GM19468 (cell line): ENCODE data around the gene XIRP1.
A peak's percentile ranks its signal among the peaks of the same experiment; 100 is the strongest.
"Not testable (repeated sequence)": the region's sequence is repeated elsewhere in the genome, so short reads cannot be mapped to it uniquely, and the experiment has no call there.

Experiments
- ATAC-seq: cut with Tn5 transposase; IDR thresholded peaks from one replicate; pipeline ENCODE4 v1.9.1; 2021; ENCODE audit warnings: mild to moderate bottlenecking, moderate library complexity, moderate number of reproducible peaks; ENCODE audit not compliant: unreplicated experiment; ENCODE audit errors: extremely low read depth

XIRP1 gene

GRCh38 chr3:39192490-39193092 lies at the start of gene XIRP1:
Gene XIRP1, minus strand, starts transcription at chr3:39192595. Its CDS starts 3,150 bp downstream, at chr3:39189445.
- ATAC-seq: no peak

- no peak for ATAC-seq
Measured at GRCh38 chr3:39241561-39241960, 49.2 kb upstream of the XIRP1 start.

- no peak for ATAC-seq
Measured at GRCh38 chr3:39237027-39237426, 44.6 kb upstream of the XIRP1 start.

GRCh38 chr3:39234651-39235050 lies 42.3 kb upstream of the XIRP1 start:
- no peak for ATAC-seq

- ATAC-seq: no peak
Measured at GRCh38 chr3:39232859-39233258, 40.5 kb upstream of the XIRP1 start.

GRCh38 chr3:39230453-39230852 lies 38.1 kb upstream of the XIRP1 start:
- ATAC-seq: no peak

- no peak for ATAC-seq
Measured at GRCh38 chr3:39228496-39228895, 36.1 kb upstream of the XIRP1 start.

GRCh38 chr3:39227596-39227995 lies 35.2 kb upstream of the XIRP1 start:
- ATAC-seq: not testable (repeated sequence)

- ATAC-seq: peak; percentile 58
Measured at GRCh38 chr3:39226106-39226741, 33.8 kb upstream of the XIRP1 start.

GRCh38 chr3:39224288-39224687 lies 31.9 kb upstream of the XIRP1 start:
- ATAC-seq: no peak

- no peak for ATAC-seq
Measured at GRCh38 chr3:39222939-39223338, 30.5 kb upstream of the XIRP1 start.

- no peak for ATAC-seq
Measured at GRCh38 chr3:39222462-39222861, 30.1 kb upstream of the XIRP1 start.

GRCh38 chr3:39221141-39221530 lies 28.7 kb upstream of the XIRP1 start:
- no peak for ATAC-seq

GRCh38 chr3:39220407-39221140 lies 28.2 kb upstream of the XIRP1 start:
- ATAC-seq: no peak

GRCh38 chr3:39219702-39220101 lies 27.3 kb upstream of the XIRP1 start:
- ATAC-seq: no peak

GRCh38 chr3:39216176-39216790 lies 23.9 kb upstream of the XIRP1 start:
- ATAC-seq: peak; percentile 91

GRCh38 chr3:39213613-39214012 lies 21.2 kb upstream of the XIRP1 start:
- ATAC-seq: no peak

- no peak for ATAC-seq
Measured at GRCh38 chr3:39212665-39213064, 20.3 kb upstream of the XIRP1 start.

GRCh38 chr3:39211332-39212130 lies 19.1 kb upstream of the XIRP1 start:
- ATAC-seq: no peak

- ATAC-seq: no peak
Measured at GRCh38 chr3:39210078-39210477, 17.7 kb upstream of the XIRP1 start.
